Astrocyte (in vitro differentiated cells and primary cell): ENCODE results near the gene ZBTB49.

Experiments used
- CTCF ChIP-seq: IDR thresholded peaks from 2 replicates; pipeline ENCODE4 v1.5.1; 2011; ENCODE audit warnings: low read depth, mild to moderate bottlenecking, inconsistent platforms, low read length, moderate library complexity; ENCODE audit not compliant: insufficient read depth
- EZH2 ChIP-seq: IDR thresholded peaks from 2 replicates; pipeline ENCODE4 v1.6.1; 2012; ENCODE audit warnings: mild to moderate bottlenecking, low read length, inconsistent platforms; ENCODE audit not compliant: insufficient read depth

- TF ChIP-seq CTCF, result no peak
- no peak for TF ChIP-seq EZH2
Measured at GRCh38 chr4:4269331-4269731, 20.7 kb upstream of the ZBTB49 start.
